ENCODE results near the gene THSD4. TPM values are rescaled to one million over a fixed set of nuclear protein-coding genes. Genes with fewer than 3 reads are reported as not detected.

THSD4 gene
- total RNA-seq, 1 donor from 2014 or later: not detected

DNA sequence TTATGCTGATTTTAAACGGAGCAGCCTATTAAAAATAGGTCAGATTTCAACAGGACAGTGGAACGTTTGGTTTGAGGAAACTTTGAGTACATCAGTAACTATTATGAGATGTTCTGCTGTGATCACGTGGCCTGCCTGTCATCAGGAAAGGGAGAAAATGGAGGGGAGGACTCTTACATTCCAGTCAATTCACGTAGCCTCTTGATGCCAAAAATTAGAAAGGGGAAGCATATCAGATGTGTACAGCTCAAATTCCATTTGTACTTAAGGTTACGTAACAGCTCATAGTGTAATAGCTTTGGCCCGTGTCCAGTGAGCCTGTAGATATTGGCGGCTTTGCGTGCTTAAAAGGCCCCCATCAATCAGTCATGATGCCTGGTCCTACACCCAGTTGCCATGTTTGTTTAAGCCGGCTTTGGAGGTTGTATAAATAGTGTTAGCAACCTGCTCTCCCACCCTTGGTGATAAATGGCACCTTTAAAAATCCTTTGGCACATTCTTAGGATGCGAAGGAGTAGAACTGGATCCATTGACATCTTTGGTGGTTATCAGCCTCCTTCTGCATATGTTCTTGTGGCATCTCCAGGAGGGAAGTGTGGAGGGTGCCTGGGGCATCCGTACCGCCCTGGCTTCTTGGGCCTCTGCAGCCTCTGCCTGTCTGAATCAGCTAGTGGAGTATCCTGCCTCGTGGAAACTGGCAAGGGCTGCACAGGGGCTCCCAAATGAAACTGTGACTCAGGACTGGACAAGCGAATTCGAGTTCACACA, 163.9 kb downstream of the THSD4 start:
- Mint-ChIP-seq H3K27me3 (ENCODE audit: low read depth) (peaks cover 19% of the 10 kb centered on the region), H3K4me1 (ENCODE audit: low read depth) (no peaks in the 10 kb centered on the region), H3K36me3 (ENCODE audit: low read depth) (no peaks in the 10 kb centered on the region), H3K27ac (no peak overlapping the region), H3K9me3 (no peaks in the 10 kb centered on the region), H3K4me3 (ENCODE audit: low read depth) (no peak overlapping the region)
- intact Hi-C loops (cut with micrococcal nuclease): no loop called here
- DNase-seq (ENCODE audit: low spot score): no peak

DNA sequence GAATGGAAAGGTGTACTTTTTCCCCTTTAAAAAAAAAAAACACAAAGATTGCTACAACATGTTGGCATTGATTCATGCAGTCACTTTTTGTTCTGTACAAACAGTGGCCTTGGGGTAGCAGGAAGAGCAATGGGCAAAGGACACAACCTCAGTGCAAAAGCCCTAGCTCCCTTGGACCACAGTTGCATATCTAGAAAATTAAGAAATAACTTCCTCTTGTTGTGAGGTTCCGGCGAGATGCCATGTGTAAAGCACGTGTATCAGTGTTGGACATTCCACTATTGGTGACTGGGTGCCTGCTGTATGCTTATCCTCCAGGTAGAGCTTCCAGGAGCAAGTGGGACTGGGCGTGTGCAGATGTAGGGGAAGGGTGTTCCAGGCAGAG, 164.5 kb downstream of the THSD4 start:
- no peaks in the 10 kb centered on the region for H3K4me1 Mint-ChIP-seq (ENCODE audit: low read depth)
- H3K27me3 Mint-ChIP-seq (ENCODE audit: low read depth): peaks cover 20% of the 10 kb centered on the region
- no peak overlapping the region for H3K4me3 Mint-ChIP-seq (ENCODE audit: low read depth)
- H3K27ac Mint-ChIP-seq: no peak overlapping the region
- intact Hi-C loops (cut with micrococcal nuclease): no loop called here
- no peak for DNase-seq (ENCODE audit: low spot score)
- H3K36me3 Mint-ChIP-seq (ENCODE audit: low read depth): no peaks in the 10 kb centered on the region
- H3K9me3 Mint-ChIP-seq: no peaks in the 10 kb centered on the region

DNA sequence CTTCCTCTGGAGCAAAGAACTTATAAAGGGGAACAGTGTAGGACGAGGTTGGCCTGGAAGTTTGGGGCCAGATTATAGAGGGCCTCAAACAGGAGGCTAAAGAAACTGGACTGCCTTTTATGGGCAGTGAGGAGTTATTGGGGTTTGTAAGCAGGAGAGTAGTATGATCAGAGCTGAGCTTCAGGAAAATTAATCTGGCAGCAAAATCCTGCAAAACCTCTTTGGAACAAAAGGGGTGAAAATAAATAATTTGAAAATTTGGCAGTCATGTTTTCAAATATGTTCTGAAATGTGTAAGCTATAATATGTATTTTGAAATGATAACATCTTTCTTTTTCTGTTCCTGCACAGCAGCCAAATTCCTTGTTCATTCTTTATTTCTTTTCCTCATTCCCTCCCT, 164.9 kb downstream of the THSD4 start:
- Mint-ChIP-seq H3K9me3 (no peaks in the 10 kb centered on the region), H3K4me1 (ENCODE audit: low read depth) (no peaks in the 10 kb centered on the region), H3K36me3 (ENCODE audit: low read depth) (no peaks in the 10 kb centered on the region), H3K27ac (no peak overlapping the region), H3K4me3 (ENCODE audit: low read depth) (no peak overlapping the region), H3K27me3 (ENCODE audit: low read depth) (peaks cover 20% of the 10 kb centered on the region)
- DNase-seq (ENCODE audit: low spot score): no peak
- intact Hi-C loops (cut with micrococcal nuclease): no loop called here

DNA sequence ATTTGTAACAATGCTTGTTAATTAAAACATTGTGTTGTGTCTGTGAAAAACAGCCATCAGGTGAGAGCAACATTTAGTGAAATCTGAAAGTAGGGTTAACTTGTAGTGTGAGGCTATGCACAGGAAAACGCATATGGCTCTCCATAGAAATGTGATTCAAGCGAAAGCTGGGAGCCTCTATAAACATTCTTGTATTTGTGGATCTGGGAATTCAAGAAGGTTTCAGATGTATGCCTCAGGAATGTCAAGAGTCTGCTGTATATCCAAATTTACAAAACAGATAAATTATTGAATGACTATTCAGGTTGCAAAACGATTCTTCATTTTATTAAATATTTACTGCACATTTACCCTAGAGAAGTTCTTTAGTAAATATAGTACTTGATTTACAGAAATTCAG, 166.0 kb downstream of the THSD4 start:
- H3K4me3 Mint-ChIP-seq (ENCODE audit: low read depth): no peak overlapping the region
- H3K9me3 Mint-ChIP-seq: no peaks in the 10 kb centered on the region
- peaks cover 21% of the 10 kb centered on the region for H3K27me3 Mint-ChIP-seq (ENCODE audit: low read depth)
- DNase-seq (ENCODE audit: low spot score): no peak
- intact Hi-C loops (cut with micrococcal nuclease): no loop called here
- H3K36me3 Mint-ChIP-seq (ENCODE audit: low read depth): no peaks in the 10 kb centered on the region
- H3K4me1 Mint-ChIP-seq (ENCODE audit: low read depth): no peaks in the 10 kb centered on the region
- no peak overlapping the region for H3K27ac Mint-ChIP-seq

DNA sequence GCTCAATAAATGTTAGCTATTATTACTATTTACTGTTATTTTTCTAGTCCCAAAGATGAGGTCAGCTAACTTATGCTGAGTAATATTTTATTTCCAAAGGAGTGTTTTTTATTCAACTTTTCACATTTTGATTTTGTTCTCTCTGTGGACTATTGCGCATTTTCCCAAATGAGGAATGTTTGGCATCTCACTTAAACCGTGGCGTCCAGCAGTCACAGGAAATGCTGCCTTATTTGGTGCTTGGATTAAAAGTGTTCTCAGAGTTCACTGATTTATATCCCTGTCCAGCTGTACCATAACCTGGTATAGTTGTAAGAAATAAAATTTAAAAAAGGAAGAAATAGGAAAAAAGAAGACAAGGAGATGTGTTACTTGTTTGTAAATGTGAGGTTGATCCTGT, 166.8 kb downstream of the THSD4 start:
- H3K27ac Mint-ChIP-seq: no peak overlapping the region
- intact Hi-C loops (cut with micrococcal nuclease): no loop called here
- no peaks in the 10 kb centered on the region for H3K36me3 Mint-ChIP-seq (ENCODE audit: low read depth)
- no peak overlapping the region for H3K4me3 Mint-ChIP-seq (ENCODE audit: low read depth)
- H3K4me1 Mint-ChIP-seq (ENCODE audit: low read depth): no peaks in the 10 kb centered on the region
- no peaks in the 10 kb centered on the region for H3K9me3 Mint-ChIP-seq
- DNase-seq (ENCODE audit: low spot score): no peak
- peaks cover 23% of the 10 kb centered on the region for H3K27me3 Mint-ChIP-seq (ENCODE audit: low read depth)

DNA sequence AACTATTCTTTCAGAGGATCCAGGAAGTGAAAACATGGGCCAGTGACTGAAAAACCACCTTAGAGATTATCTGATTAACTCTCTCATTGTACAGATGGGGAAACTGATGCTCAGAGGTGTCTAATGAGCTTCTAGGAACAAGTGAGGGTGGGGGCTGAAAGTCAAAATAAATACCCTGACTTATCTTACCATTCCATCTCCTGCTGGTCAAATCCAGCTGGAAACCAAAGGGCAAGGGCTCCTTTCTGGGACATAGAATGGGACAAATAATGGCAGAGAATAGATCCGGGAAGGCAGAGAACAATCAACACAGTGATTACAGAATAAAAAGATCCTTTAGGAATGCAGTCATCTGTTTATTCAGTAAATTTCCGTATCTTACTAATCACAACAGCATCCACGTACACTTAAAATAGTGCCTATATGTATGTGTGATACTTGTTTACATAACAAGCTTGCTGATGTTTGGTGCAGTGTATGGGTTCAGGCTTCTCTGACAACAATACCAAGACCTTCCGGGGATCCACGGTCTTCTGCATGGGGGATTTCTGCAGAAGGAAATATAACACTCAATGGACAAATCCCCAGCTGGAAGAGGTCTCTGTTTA, 173.2 kb downstream of the THSD4 start:
- Mint-ChIP-seq H3K27ac (no peak overlapping the region), H3K4me3 (ENCODE audit: low read depth) (no peak overlapping the region), H3K9me3 (no peaks in the 10 kb centered on the region), H3K27me3 (ENCODE audit: low read depth) (peaks cover 26% of the 10 kb centered on the region), H3K4me1 (ENCODE audit: low read depth) (peaks cover 18% of the 10 kb centered on the region), H3K36me3 (ENCODE audit: low read depth) (no peaks in the 10 kb centered on the region)
- DNase-seq (ENCODE audit: low spot score): no peak
- intact Hi-C loops (cut with micrococcal nuclease): no loop called here

DNA sequence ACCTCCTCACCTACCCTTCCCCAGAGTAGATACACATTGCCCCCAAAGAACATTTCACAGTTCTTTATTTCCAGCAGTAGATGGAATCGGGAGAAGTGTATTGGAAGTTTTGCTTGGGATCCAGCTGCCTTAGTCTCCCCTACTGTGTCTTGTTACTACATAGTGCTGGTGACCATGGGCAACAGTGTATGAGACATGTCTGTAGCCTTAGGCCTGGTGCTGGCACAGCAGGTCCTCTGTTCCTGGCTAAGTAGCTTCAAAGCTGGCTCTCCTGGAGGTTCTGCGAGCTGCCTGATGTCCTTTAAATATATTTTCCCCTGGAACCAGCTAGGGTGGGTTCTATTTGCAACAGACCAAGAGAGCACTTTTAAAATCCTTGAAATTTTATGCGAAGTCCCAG, 174.7 kb downstream of the THSD4 start:
- intact Hi-C loops (cut with micrococcal nuclease): no loop called here
- no peak overlapping the region for H3K27ac Mint-ChIP-seq
- peaks cover 24% of the 10 kb centered on the region for H3K27me3 Mint-ChIP-seq (ENCODE audit: low read depth)
- no peaks in the 10 kb centered on the region for H3K36me3 Mint-ChIP-seq (ENCODE audit: low read depth)
- no peak for DNase-seq (ENCODE audit: low spot score)
- H3K9me3 Mint-ChIP-seq: no peaks in the 10 kb centered on the region
- no peak overlapping the region for H3K4me3 Mint-ChIP-seq (ENCODE audit: low read depth)
- peaks cover 18% of the 10 kb centered on the region for H3K4me1 Mint-ChIP-seq (ENCODE audit: low read depth)

DNA sequence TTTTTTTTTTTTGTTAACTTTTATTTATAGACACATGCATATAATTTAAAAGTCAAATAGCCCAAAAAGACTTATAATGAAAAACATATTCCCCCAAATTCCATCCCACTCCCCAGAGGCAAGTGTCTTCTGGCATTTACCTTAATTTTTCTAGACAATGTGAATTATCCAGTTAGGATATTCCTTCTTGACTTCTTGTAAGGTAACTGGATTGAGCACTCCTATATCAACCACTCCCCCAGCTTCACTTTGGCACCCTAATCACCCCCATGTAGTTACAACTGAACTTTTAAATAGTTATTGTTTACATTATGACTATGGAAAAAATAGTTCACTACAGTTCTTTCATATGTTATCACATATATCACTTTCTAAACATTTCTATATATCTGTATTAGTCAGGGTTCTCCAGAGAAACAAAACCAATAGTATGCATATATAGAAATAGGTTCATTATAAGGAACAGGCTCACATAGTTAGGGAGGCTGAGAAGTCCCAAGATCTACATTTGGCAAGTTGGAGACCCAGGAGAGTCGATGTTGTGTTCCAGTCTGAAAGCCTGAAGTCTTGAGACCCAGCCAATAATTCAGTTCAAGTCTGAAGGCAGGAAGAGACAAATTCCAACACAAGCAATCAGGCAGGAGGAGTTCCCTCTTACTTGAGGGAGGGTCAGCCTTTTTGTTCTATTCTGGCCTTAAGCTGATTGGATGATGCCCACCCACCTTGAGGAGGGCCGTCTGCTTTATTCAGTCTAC, 175.8 kb downstream of the THSD4 start:
- no peak overlapping the region for H3K4me3 Mint-ChIP-seq (ENCODE audit: low read depth)
- peaks cover 28% of the 10 kb centered on the region for H3K4me1 Mint-ChIP-seq (ENCODE audit: low read depth)
- intact Hi-C loops (cut with micrococcal nuclease): no loop called here
- DNase-seq (ENCODE audit: low spot score): no peak
- H3K27ac Mint-ChIP-seq: no peak overlapping the region
- no peaks in the 10 kb centered on the region for H3K9me3 Mint-ChIP-seq
- no peaks in the 10 kb centered on the region for H3K36me3 Mint-ChIP-seq (ENCODE audit: low read depth)
- H3K27me3 Mint-ChIP-seq (ENCODE audit: low read depth): peaks cover 23% of the 10 kb centered on the region

DNA sequence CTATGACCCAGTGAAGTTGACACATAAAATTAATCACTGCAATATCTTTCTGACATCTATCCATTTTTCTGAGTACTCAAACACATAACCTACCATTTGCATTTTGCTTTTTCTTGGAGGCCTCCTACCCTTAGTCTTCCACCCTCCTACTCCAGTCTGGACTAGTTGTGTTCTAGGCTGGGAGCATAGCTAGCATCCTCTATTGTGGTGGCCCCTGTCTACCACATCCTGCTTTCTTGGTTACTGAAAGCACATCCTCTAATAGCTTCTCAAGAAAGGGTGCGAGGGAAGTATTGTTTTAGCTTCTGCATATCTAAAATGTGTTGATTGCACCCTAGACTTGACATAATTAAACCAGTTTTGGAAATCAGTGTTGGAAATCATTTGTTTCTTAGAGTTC, 176.5 kb downstream of the THSD4 start:
- DNase-seq (ENCODE audit: low spot score): peak; percentile 24
- Mint-ChIP-seq H3K27me3 (ENCODE audit: low read depth) (peaks cover 18% of the 10 kb centered on the region), H3K36me3 (ENCODE audit: low read depth) (no peaks in the 10 kb centered on the region), H3K4me1 (ENCODE audit: low read depth) (peaks cover 28% of the 10 kb centered on the region), H3K9me3 (no peaks in the 10 kb centered on the region), H3K4me3 (ENCODE audit: low read depth) (no peak overlapping the region), H3K27ac (no peak overlapping the region)
- intact Hi-C loops (cut with micrococcal nuclease): no loop called here

DNA sequence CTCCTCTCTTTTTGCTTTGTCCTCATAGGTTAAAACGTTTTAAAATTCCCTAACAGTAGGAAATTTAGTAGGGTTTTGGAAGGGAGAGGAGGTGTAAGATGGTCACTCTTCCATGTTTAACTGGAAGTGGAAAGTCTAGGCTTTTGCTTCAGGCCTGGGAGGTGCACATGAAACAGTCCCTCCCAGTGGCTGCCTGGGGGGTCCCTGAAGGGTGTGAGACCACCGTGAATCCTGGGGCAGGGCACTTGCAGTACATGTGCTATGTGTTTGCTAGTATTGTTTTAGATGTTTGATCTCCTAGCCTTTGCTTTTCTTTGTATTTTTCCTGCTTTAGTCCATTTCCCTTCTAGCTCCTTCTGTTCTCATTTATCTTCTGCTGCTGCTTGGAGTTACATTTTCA, 178.5 kb downstream of the THSD4 start:
- H3K4me1 Mint-ChIP-seq (ENCODE audit: low read depth): peaks cover 28% of the 10 kb centered on the region
- intact Hi-C loops (cut with micrococcal nuclease): no loop called here
- no peak overlapping the region for H3K4me3 Mint-ChIP-seq (ENCODE audit: low read depth)
- H3K27ac Mint-ChIP-seq: no peak overlapping the region
- no peaks in the 10 kb centered on the region for H3K9me3 Mint-ChIP-seq
- H3K27me3 Mint-ChIP-seq (ENCODE audit: low read depth): peaks cover 16% of the 10 kb centered on the region
- DNase-seq (ENCODE audit: low spot score): no peak
- H3K36me3 Mint-ChIP-seq (ENCODE audit: low read depth): no peaks in the 10 kb centered on the region

DNA sequence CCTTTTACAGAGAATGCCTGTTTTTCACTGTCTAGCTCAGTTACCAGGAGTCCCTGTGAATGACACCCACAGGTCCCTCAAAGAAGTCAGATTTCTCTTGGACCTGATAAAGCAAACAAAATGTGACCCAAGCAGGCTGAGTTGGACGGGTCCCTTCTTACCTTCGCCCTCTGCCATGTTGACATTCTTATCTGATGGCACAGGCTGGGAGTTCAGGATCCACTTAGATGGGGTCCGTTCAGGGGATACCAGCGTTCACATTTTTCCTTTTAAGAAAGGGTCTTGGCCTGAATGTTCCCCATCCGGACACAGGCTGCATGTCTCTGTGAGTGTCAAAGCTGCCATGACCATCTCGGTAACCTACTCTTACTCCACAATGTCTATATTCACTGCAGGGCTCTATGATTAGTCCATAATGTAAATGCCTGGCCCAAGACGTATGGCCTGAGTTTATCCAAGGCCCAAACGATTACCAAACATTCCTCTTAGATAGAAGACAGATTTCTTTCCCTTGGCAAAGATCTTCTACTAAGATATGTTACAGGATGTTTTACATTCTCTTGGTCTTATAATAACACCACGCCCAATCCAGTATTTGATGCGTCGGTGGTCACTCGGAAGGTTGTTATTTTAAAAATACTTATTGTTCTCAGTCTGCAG, 179.1 kb downstream of the THSD4 start:
- Mint-ChIP-seq H3K4me3 (ENCODE audit: low read depth) (no peak overlapping the region), H3K27ac (no peak overlapping the region), H3K36me3 (ENCODE audit: low read depth) (no peaks in the 10 kb centered on the region), H3K27me3 (ENCODE audit: low read depth) (peaks cover 20% of the 10 kb centered on the region), H3K9me3 (no peaks in the 10 kb centered on the region), H3K4me1 (ENCODE audit: low read depth) (peaks cover 28% of the 10 kb centered on the region)
- DNase-seq (ENCODE audit: low spot score): no peak
- intact Hi-C loops (cut with micrococcal nuclease): no loop called here

DNA sequence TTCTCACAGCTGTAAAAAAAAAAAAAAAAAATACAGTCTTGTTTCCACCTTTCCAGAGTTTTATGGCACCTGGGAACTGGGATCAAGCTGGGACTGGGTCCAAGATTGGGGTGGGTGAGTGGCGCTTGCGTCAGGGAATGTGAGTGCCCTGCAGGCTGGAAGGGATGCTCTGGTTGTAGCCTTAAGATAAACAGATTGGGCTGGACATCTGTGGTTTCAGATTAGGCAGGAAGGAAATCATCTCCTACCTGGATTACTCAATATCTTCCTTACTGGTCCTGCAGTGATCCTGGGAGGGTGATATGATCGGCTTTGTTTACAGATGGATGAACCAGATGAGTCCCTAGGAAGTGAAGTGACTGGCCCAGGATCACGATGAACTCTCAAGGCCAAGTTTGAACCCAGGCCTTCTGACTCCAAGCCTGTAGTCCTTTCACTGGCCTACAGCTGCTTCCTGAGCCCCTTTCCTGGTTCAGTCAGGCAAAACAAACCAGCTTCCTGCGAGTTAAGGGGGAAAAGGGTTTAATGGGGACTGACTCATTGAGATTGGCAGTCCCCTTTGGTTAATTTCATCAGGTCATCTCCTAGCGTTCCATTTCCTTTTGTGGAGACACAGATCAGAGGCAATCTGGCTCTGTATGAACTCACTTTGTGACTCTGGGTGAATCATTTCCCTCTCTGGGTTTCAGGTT, 179.8 kb downstream of the THSD4 start:
- Mint-ChIP-seq H3K4me3 (ENCODE audit: low read depth) (no peak overlapping the region), H3K36me3 (ENCODE audit: low read depth) (no peaks in the 10 kb centered on the region), H3K27ac (no peak overlapping the region), H3K4me1 (ENCODE audit: low read depth) (peaks cover 28% of the 10 kb centered on the region), H3K27me3 (ENCODE audit: low read depth) (peaks cover 19% of the 10 kb centered on the region), H3K9me3 (no peaks in the 10 kb centered on the region)
- intact Hi-C loops (cut with micrococcal nuclease): no loop called here
- no peak for DNase-seq (ENCODE audit: low spot score)
